ENCODE data around the gene KRTAP10-11.

KRTAP10-11 gene

GRCh38 chr21:44643741-44644310 lies 2.4 kb upstream of the KRTAP10-11 start:
- Histone ChIP-seq H3K36me3 (no peaks in the 10 kb centered on the region), H3K4me1 (peaks cover 0 to 20% (median 13%) of the 10 kb centered on the region in 10 experiments; a peak in 17 of 20 replicates), H3K9me3 (replicated peaks in 1 of 11) (peaks cover 59 to 66% (median 61%) of the 10 kb centered on the region in 11 experiments), H3K4me3 (0 out of 20 replicates have a peak overlapping the region, but pooled peaks of 1 of the 10 experiments have one; percentile 11), H4K20me1 (no peaks in the 10 kb centered on the region), H3K27me3 (no peaks in the 10 kb centered on the region), H3K27ac (no peak overlapping the region), H3K9ac (no peak overlapping the region), H3K4me2 (no peak overlapping the region)
- TF ChIP-seq Cebpa-rat (IDR thresholded peaks at IDR 0.05): no peak

GRCh38 chr21:44644878-44645277 lies 1.3 kb upstream of the KRTAP10-11 start:
- no peaks in the 10 kb centered on the region for H4K20me1 ChIP-seq

GRCh38 chr21:44647222-44647552 lies 973 bp downstream of the KRTAP10-11 start:
- H3K27ac ChIP-seq: no peak overlapping the region
- peaks cover 0 to 44% (median 31%) of the 10 kb centered on the region in 10 experiments; a peak in 17 of 20 replicates for H3K4me1 ChIP-seq
- H4K20me1 ChIP-seq: no peaks in the 10 kb centered on the region
- H3K9me3 ChIP-seq (replicated peaks in 1 of 11): peaks cover 40 to 66% (median 55%) of the 10 kb centered on the region in 11 experiments
- no peaks in the 10 kb centered on the region for H3K36me3 ChIP-seq
- H3K27me3 ChIP-seq: no peaks in the 10 kb centered on the region
- no peak overlapping the region for H3K9ac ChIP-seq
- H3K4me3 ChIP-seq: no peak overlapping the region
- TF ChIP-seq Cebpa-rat (IDR thresholded peaks at IDR 0.05): no peak
- H3K4me2 ChIP-seq: peak overlapping the region in 6 of 11 experiments; percentile 0 to 43 (median 19); a peak in 4 of 22 replicates

More at GRCh38 chr21:44644878-44645277, 1.3 kb upstream of the KRTAP10-11 start:
- no peak overlapping the region for H3K4me2 ChIP-seq
- no peak overlapping the region for H3K9ac ChIP-seq
- H3K4me3 ChIP-seq: peak overlapping the region in 1 of 10 experiments; percentile 7; a peak in 1 of 20 replicates
- no peak for TF ChIP-seq Cebpa-rat (IDR thresholded peaks at IDR 0.05)
- no peaks in the 10 kb centered on the region for H3K27me3 ChIP-seq
- H3K4me1 ChIP-seq: peaks cover 0 to 28% (median 22%) of the 10 kb centered on the region in 10 experiments; a peak in 17 of 20 replicates
- no peaks in the 10 kb centered on the region for H3K36me3 ChIP-seq
- H3K9me3 ChIP-seq (replicated peaks in 1 of 11): peaks cover 58 to 67% (median 61%) of the 10 kb centered on the region in 11 experiments
- no peak overlapping the region for H3K27ac ChIP-seq

- H3K36me3 ChIP-seq: no peaks in the 10 kb centered on the region
- peaks cover 0 to 59% (median 41%) of the 10 kb centered on the region in 10 experiments; a peak in 17 of 20 replicates for H3K4me1 ChIP-seq
- no peak overlapping the region for H3K4me3 ChIP-seq
- peaks cover 31 to 66% (median 54%) of the 10 kb centered on the region in 11 experiments for H3K9me3 ChIP-seq (replicated peaks in 1 of 11)
- H3K27me3 ChIP-seq: no peaks in the 10 kb centered on the region
- no peak overlapping the region for H3K9ac ChIP-seq
- no peak for TF ChIP-seq Cebpa-rat (IDR thresholded peaks at IDR 0.05)
- H4K20me1 ChIP-seq: no peaks in the 10 kb centered on the region
- peak overlapping the region; percentile 10 to 66 (median 40); a peak in 17 of 22 replicates for H3K4me2 ChIP-seq
- no peak overlapping the region for H3K27ac ChIP-seq
These were observed 2.5 kb downstream of the KRTAP10-11 start for GRCh38 chr21:44648557-44649311.

GRCh38 chr21:44649521-44650100 lies 3.4 kb downstream of the KRTAP10-11 start:
- peaks cover 0 to 68% (median 50%) of the 10 kb centered on the region in 10 experiments; a peak in 17 of 20 replicates for H3K4me1 ChIP-seq
- H3K9ac ChIP-seq: no peak overlapping the region
- no peak overlapping the region for H3K27ac ChIP-seq
- peak overlapping the region in 9 of 11 experiments; percentile 10 to 66 (median 41); a peak in 14 of 22 replicates for H3K4me2 ChIP-seq
- TF ChIP-seq Cebpa-rat (IDR thresholded peaks at IDR 0.05): no peak
- no peaks in the 10 kb centered on the region for H3K36me3 ChIP-seq
- no peaks in the 10 kb centered on the region for H3K27me3 ChIP-seq
- H3K4me3 ChIP-seq: no peak overlapping the region
- H4K20me1 ChIP-seq: no peaks in the 10 kb centered on the region
- H3K9me3 ChIP-seq (replicated peaks in 1 of 11): peaks cover 27 to 66% (median 54%) of the 10 kb centered on the region in 11 experiments

- Histone ChIP-seq H3K9me3 (replicated peaks in 1 of 11) (peaks cover 19 to 66% (median 52%) of the 10 kb centered on the region in 11 experiments), H3K36me3 (no peaks in the 10 kb centered on the region), H3K27me3 (no peaks in the 10 kb centered on the region), H3K27ac (no peak overlapping the region), H3K4me2 (peak overlapping the region in 7 of 11 experiments; percentile 15 to 45 (median 20); a peak in 9 of 22 replicates), H4K20me1 (no peaks in the 10 kb centered on the region), H3K9ac (no peak overlapping the region), H3K4me3 (no peak overlapping the region), H3K4me1 (peaks cover 0 to 72% (median 53%) of the 10 kb centered on the region in 10 experiments; a peak in 17 of 20 replicates)
- no peak for TF ChIP-seq Cebpa-rat (IDR thresholded peaks at IDR 0.05)
These were observed 4.2 kb downstream of the KRTAP10-11 start for GRCh38 chr21:44650265-44650972.

GRCh38 chr21:44650973-44651675 lies 4.9 kb downstream of the KRTAP10-11 start:
- TF ChIP-seq Cebpa-rat (IDR thresholded peaks at IDR 0.05): no peak
- H3K27me3 ChIP-seq: no peaks in the 10 kb centered on the region

GRCh38 chr21:44653123-44653522 lies 6.9 kb downstream of the KRTAP10-11 start:
- peak overlapping the region in 7 of 11 experiments; percentile 3 to 67 (median 57); a peak in 11 of 22 replicates for H3K4me2 ChIP-seq
- H3K4me1 ChIP-seq: peaks cover 13 to 76% (median 57%) of the 10 kb centered on the region in 10 experiments
- peaks cover 0 to 5% (median 0%) of the 10 kb centered on the region in 11 experiments; a peak in 2 of 22 replicates for H3K36me3 ChIP-seq
- peaks cover 34 to 86% (median 66%) of the 10 kb centered on the region in 11 experiments for H3K9me3 ChIP-seq (replicated peaks in 1 of 11)
- H4K20me1 ChIP-seq: no peaks in the 10 kb centered on the region
- H3K4me3 ChIP-seq: no peak overlapping the region
- 0 out of 22 replicates have a peak overlapping the region, but pooled peaks of 2 of the 11 experiments have one; percentile 21 to 24 for H3K27ac ChIP-seq
- no peaks in the 10 kb centered on the region for H3K27me3 ChIP-seq
- TF ChIP-seq Cebpa-rat (IDR thresholded peaks at IDR 0.05): no peak
- H3K9ac ChIP-seq: no peak overlapping the region

More at GRCh38 chr21:44650973-44651675, 4.9 kb downstream of the KRTAP10-11 start:
- 0 out of 22 replicates have a peak overlapping the region, but pooled peaks of 1 of the 11 experiments have one; percentile 13 for H3K27ac ChIP-seq
- H4K20me1 ChIP-seq: no peaks in the 10 kb centered on the region
- peaks cover 0 to 1% (median 0%) of the 10 kb centered on the region in 11 experiments; a peak in 2 of 22 replicates for H3K36me3 ChIP-seq
- H3K4me3 ChIP-seq: no peak overlapping the region
- peaks cover 23 to 69% (median 54%) of the 10 kb centered on the region in 11 experiments for H3K9me3 ChIP-seq (replicated peaks in 1 of 11)
- peak overlapping the region in 7 of 11 experiments; percentile 15 to 45 (median 20); a peak in 10 of 22 replicates for H3K4me2 ChIP-seq
- H3K4me1 ChIP-seq: peaks cover 0 to 72% (median 53%) of the 10 kb centered on the region in 10 experiments; a peak in 17 of 20 replicates
- no peak overlapping the region for H3K9ac ChIP-seq

All from BLaER1 treated with 17β-estradiol and CSF1 and Interleukin-3, amounts not matched to agents 10 nM and 100 nM (cell line).